Lower lobe of right lung (tissue), 2 donors: ENCODE measurements around the gene CELF1. TPM values are rescaled to one million over a fixed set of nuclear protein-coding genes. Genes with fewer than 3 reads are reported as not detected.

Experiments used
- ATAC-seq, 2 donors: fragments of 200-7000 bp; cut with Tn5 transposase; one replicate each; pipeline ENCODE4 v1.9.1; 2020 to 2022; ENCODE audit warnings: mild to moderate bottlenecking in 2 of 2, moderate library complexity in 2 of 2
- DNase-seq: peaks from one replicate; pipeline ENCODE4 v3.0.0-alpha.2; 2020
- H3K27ac ChIP-seq: fragments of 200-600 bp; one replicate; pipeline ENCODE4 v1.8.0; 2022
- H3K27me3 ChIP-seq: fragments of 200-600 bp; one replicate; pipeline ENCODE4 v1.8.0; 2022; ENCODE audit warnings: low read depth
- H3K36me3 ChIP-seq: fragments of 200-600 bp; one replicate; pipeline ENCODE4 v1.8.0; 2022; ENCODE audit warnings: mild to moderate bottlenecking
- H3K4me1 ChIP-seq: fragments of 200-600 bp; one replicate; pipeline ENCODE4 v1.8.0; 2022
- H3K4me3 ChIP-seq: fragments of 200-600 bp; one replicate; pipeline ENCODE4 v1.8.0; 2022; ENCODE audit warnings: mild to moderate bottlenecking
- H3K9me3 ChIP-seq: fragments of 200-600 bp; one replicate; pipeline ENCODE4 v1.8.0; 2022
- CTCF ChIP-seq: fragments of 200-600 bp; IDR thresholded peaks from one replicate; pipeline ENCODE4 v1.8.0; 2022; ENCODE audit warnings: antibody characterized with exemption, mild to moderate bottlenecking
- intact Hi-C: fragments of 100-400 bp; cut with DNase I; formaldehyde crosslinking; loops from one replicate; pipeline ENCODE4 v1.11.0; 2022
- total RNA-seq: library from RNA; stranded (reverse); fragmentation: NEBNext Ultra II Directional; extraction: Animal tissue kit (Norgen Biotek cat#: 25700); gene quantifications from one replicate; pipeline ENCODE4 v1.2.1, GENCODE V29; 2021
- donor health status: DM: no; HTN: yes; CAD: no; lungs with severe emphysema.

CELF1 gene
- total RNA-seq, 1 donor from 2014 or later, result 105 TPM

GRCh38 chr11:47437218-47437745, 115.7 kb downstream of the CELF1 start:
- Histone ChIP-seq H3K4me1 (no peaks in the 10 kb centered on the region), H3K4me3 (no peak overlapping the region), H3K36me3 (no peaks in the 10 kb centered on the region), H3K9me3 (no peaks in the 10 kb centered on the region), H3K27me3 (no peaks in the 10 kb centered on the region), H3K27ac (no peak overlapping the region)
- intact Hi-C loops, result no loop called here
- ATAC-seq (no peak), DNase-seq (no peak)
- no peak for TF ChIP-seq CTCF

DNA sequence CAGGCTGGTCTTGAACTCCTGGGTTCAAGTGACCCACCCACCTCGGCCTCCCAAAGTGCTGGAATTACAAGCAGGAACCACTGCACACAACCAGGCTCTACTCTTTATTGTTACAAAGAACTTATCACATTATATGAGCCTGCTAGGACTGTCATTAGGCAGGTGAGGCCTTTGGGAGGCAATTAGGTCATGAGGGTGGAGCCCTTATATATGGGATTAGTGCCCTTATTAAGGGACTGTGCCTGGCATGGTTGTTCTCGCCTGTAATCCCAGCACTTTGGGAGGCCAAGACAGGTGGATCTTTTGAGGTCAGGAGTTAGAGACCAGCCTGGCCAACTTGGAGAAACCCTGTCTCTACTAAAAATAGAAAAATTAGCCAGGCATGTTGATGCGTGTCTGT, 116.2 kb downstream of the CELF1 start:
- DNase-seq (no peak), ATAC-seq (no peak)
- no peaks in the 10 kb centered on the region for H3K4me1 ChIP-seq
- H3K9me3 ChIP-seq, result no peaks in the 10 kb centered on the region
- H3K4me3 ChIP-seq, result no peak overlapping the region
- H3K36me3 ChIP-seq, result no peaks in the 10 kb centered on the region
- intact Hi-C loops, result no loop called here
- no peak overlapping the region for H3K27ac ChIP-seq
- H3K27me3 ChIP-seq, result no peaks in the 10 kb centered on the region
- TF ChIP-seq CTCF, result no peak

DNA sequence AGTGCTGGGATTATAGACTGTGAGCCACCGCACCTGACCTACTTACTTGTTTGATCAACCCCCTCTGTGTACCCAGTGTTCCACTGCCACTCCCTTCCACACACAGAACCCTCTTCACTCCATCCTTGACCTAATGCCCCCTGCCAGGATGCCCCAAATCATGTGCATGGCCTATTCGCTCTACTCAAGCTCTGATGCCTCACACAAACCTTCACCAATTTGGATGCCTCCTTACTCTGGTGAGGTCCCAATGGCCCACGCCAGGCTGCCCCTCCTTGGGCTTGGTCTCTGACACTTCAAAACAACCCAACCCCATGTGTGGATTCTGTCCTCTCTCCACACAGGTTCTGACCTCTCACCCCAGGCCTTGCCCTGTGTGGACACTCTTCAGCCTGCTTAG, 117.2 kb downstream of the CELF1 start:
- Histone ChIP-seq H3K9me3 (no peaks in the 10 kb centered on the region), H3K4me1 (no peaks in the 10 kb centered on the region), H3K27me3 (no peaks in the 10 kb centered on the region), H3K4me3 (no peak overlapping the region), H3K36me3 (no peaks in the 10 kb centered on the region), H3K27ac (no peak overlapping the region)
- DNase-seq, result no peak
- peak; percentile 61 to 68 for ATAC-seq
- intact Hi-C loops, result no loop called here
- no peak for TF ChIP-seq CTCF

DNA sequence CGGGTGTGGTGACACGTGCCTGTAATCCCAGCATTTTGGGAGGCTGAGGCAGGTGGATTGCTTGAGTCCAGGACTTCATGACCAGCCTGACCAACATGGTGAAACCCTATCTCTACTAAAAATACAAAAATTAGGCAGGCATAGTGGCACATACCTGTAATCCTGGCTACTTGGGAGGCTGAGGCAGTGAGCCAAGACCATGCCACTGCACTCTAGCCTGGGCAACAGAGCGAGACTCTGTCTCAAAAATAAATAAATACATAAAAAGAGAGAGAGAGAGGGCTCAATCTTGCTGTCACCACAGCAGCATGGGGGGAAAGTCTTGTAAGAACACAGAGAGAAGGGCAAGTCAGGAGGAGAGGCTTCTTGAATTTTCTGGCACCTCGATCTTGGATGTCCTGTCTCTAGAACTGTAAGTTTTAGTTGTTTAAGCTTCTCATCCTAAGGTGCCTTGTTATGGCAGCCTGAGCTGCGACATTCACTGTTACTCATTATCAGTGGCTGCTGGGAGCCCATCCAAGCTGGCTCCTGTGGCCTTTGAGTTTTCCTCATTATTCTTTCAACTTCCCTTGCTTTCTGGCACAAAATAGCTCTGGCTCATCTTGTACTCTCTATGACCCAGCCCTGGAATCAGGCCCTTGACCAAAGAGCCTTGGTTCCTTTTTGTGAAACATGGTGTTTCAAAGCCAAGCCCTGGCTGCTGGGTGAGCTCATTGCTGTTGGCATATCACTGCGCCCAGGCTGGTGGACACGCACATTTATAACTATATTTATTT, 118.7 kb downstream of the CELF1 start:
- H3K4me1 ChIP-seq, result no peaks in the 10 kb centered on the region
- no peak overlapping the region for H3K4me3 ChIP-seq
- intact Hi-C loops, result no loop called here
- no peaks in the 10 kb centered on the region for H3K36me3 ChIP-seq
- no peaks in the 10 kb centered on the region for H3K9me3 ChIP-seq
- DNase-seq (no peak), ATAC-seq (peak in 1 of 2 donors; percentile 14)
- no peak for TF ChIP-seq CTCF
- no peak overlapping the region for H3K27ac ChIP-seq
- no peaks in the 10 kb centered on the region for H3K27me3 ChIP-seq

GRCh38 chr11:47433157-47433556, 119.8 kb downstream of the CELF1 start:
- DNase-seq (no peak), ATAC-seq (no peak)
- intact Hi-C loops, result no loop called here
- Histone ChIP-seq H3K4me3 (no peak overlapping the region), H3K27ac (no peak overlapping the region), H3K4me1 (no peaks in the 10 kb centered on the region), H3K9me3 (no peaks in the 10 kb centered on the region), H3K27me3 (no peaks in the 10 kb centered on the region), H3K36me3 (no peaks in the 10 kb centered on the region)
- TF ChIP-seq CTCF, result no peak
